HepG2 (cell line): ENCODE results near the gene PARN. TPM values are rescaled to one million over a fixed set of nuclear protein-coding genes. Genes with fewer than 3 reads are reported as not detected.
A peak's percentile ranks its signal among the peaks of the same experiment; 100 is the strongest.

Source experiments
- ADNP ChIP-seq: sonication (generic); formaldehyde crosslinking; IDR thresholded peaks from 2 replicates; pipeline ENCODE4 v1.4.0; 2020; ENCODE audit warnings: missing genetic modification reagents
- HCFC1 ChIP-seq: fragments of 150-350 bp; IDR thresholded peaks from 2 replicates; pipeline ENCODE4 v1.6.1; 2014; ENCODE audit warnings: low read depth, low read length
- IRF2 ChIP-seq: IDR thresholded peaks from 2 replicates; pipeline ENCODE4 v1.6.1; 2018; ENCODE audit warnings: missing genetic modification reagents, missing compliant biosample characterization
- JUN ChIP-seq: sonication (generic); formaldehyde crosslinking; IDR thresholded peaks from 2 replicates; pipeline ENCODE4 v1.4.0; 2020; ENCODE audit warnings: mild to moderate bottlenecking, missing genetic modification reagents
- MEIS2 ChIP-seq: sonication (generic); formaldehyde crosslinking; IDR thresholded peaks from 2 replicates; pipeline ENCODE4 v1.9.0; 2021; ENCODE audit warnings: mild to moderate bottlenecking, missing genetic modification reagents
- MYC ChIP-seq: sonication (generic); formaldehyde crosslinking; IDR thresholded peaks from 2 replicates; pipeline ENCODE4 v1.9.0; 2021; ENCODE audit warnings: missing genetic modification reagents, borderline replicate concordance
- NCOA5 ChIP-seq: sonication (generic); formaldehyde crosslinking; IDR thresholded peaks from 2 replicates; pipeline ENCODE4 v1.4.0; 2020; ENCODE audit warnings: missing genetic modification reagents
- PHB2 ChIP-seq: fragments of 450-650 bp; IDR thresholded peaks from 2 replicates; pipeline ENCODE4 v1.6.1; 2018; ENCODE audit not compliant: partially characterized antibody
- RBFOX2 ChIP-seq: fragments of 200-400 bp; formaldehyde crosslinking; IDR thresholded peaks from 2 replicates; pipeline ENCODE4 v1.6.1; 2017; ENCODE audit warnings: low read depth, mild to moderate bottlenecking, low read length
- ZNF225 ChIP-seq: sonication (generic); formaldehyde crosslinking; IDR thresholded peaks from 2 replicates; pipeline ENCODE4 v1.4.0; 2020; ENCODE audit warnings: mild to moderate bottlenecking, missing genetic modification reagents
- ZNF33A ChIP-seq: sonication (generic); formaldehyde crosslinking; IDR thresholded peaks from 2 replicates; pipeline ENCODE4 v1.5.1; 2020; ENCODE audit warnings: missing genetic modification reagents, mild to moderate bottlenecking, moderate library complexity, borderline replicate concordance
- ZNF670 ChIP-seq: sonication (generic); formaldehyde crosslinking; IDR thresholded peaks from 2 replicates; pipeline ENCODE4 v1.8.0; 2022; ENCODE audit warnings: mild to moderate bottlenecking, missing genetic modification reagents, borderline replicate concordance
- polyA plus RNA-seq, 8 experiments: library from polyadenylated mRNA; depleted of rRNA in 3 of 8; stranded (reverse) in 7 of 8; unstranded in 1 of 8; fragments of >200 nt; fragmentation: Illumina TruSeq in 4 of 8; extraction: Trizol in 4 of 8; gene quantifications; 2 replicates each; pipeline versions ENCODE4 v1.2.1 to v1.2.3, GENCODE V29; 2011 to 2016; ENCODE audit warnings: low read depth in 4 of 8, missing spikeins in 1 of 8, mixed read lengths in 1 of 8; ENCODE audit not compliant: insufficient read depth in 1 of 8
- total RNA-seq, 5 experiments: library from RNA; depleted of rRNA; stranded (reverse); fragments of >200 nt; fragmentation: Illumina TruSeq; extraction: Trizol; gene quantifications; 2 replicates each; pipeline ENCODE4 v1.2.3, GENCODE V29; 2016; ENCODE audit warnings: low read depth in 1 of 5
- TF ChIP-seq, protein P1 (sequence below): sonication (generic); formaldehyde crosslinking; IDR thresholded peaks from 2 replicates; pipeline ENCODE4 v1.5.0; 2020; ENCODE audit warnings: missing genetic modification reagents
- TF ChIP-seq, protein P2 (sequence below): sonication (generic); formaldehyde crosslinking; IDR thresholded peaks from 2 replicates; pipeline ENCODE4 v1.5.1; 2020; ENCODE audit warnings: missing genetic modification reagents, mild to moderate bottlenecking, borderline replicate concordance
- TF ChIP-seq, protein P3 (sequence below): sonication (generic); formaldehyde crosslinking; IDR thresholded peaks from 2 replicates; pipeline ENCODE4 v1.9.0; 2021; ENCODE audit warnings: mild to moderate bottlenecking, missing genetic modification reagents
- TF ChIP-seq, protein P4 (sequence below): IDR thresholded peaks from 2 replicates; pipeline ENCODE4 v1.6.1; 2016; ENCODE audit warnings: missing biosample characterization, missing genetic modification reagents, low read depth

Gene PARN
- total and polyA plus RNA-seq, 2 of the 13 experiments (the other 11 are each of a cell fraction or from before 2014, with no cell fraction given): 13.3 to 47.6 TPM

DNA sequence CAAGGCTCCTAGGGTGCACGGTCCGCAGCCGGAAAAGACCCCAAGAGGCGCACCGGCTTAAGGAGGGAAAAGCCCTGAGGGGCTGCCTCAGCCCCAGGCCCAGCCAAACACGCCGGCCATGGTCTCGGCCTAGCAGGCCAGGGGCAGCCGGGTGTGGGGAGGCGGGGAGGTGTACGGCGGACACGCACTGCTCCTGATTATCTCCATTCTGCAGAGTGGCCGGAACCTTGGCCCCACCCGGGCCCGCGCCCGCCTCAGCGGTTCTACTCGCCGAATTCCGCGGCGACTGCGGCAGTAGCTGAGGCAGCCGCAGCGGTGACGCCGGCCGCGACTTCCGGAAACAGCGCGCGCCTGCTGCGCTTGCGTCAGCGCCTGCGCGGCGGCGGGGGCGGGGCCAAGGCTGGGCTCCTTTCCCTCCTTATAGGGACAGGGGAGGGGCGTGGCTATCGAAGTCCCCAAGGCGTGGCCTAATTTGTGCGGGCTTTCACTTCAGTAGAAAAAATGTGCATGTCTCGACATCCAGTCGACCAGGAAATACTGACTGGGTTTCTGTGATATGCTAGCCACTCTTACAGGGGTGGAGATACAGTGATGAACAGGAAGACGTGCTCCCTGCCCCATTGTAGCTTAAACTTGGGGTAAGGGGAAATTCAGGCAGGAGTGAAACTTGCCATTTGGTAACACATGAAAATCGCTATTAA, at the start of gene PARN (continued):
- TF ChIP-seq ZNF225 (CRISPR knock-in tag) (peak; percentile 95), IRF2 (CRISPR knock-in tag) (peak; percentile 63; the same call in 1 of the 2 replicates), MEIS2 (CRISPR knock-in tag) (peak; percentile 96), PHB2 (no peak), ADNP (CRISPR knock-in tag) (no peak), NCOA5 (CRISPR knock-in tag) (no peak), ZNF670 (CRISPR knock-in tag) (peak; percentile 99), JUN (CRISPR knock-in tag) (peak; percentile 54; the same call in 1 of the 2 replicates), MYC (peak; percentile 89), HCFC1 (peak; percentile 43), ZNF33A (CRISPR knock-in tag) (peak; percentile 82; the same call in 1 of the 2 replicates), RBFOX2 (peak; percentile 100)
- TF ChIP-seq, protein P1, sequence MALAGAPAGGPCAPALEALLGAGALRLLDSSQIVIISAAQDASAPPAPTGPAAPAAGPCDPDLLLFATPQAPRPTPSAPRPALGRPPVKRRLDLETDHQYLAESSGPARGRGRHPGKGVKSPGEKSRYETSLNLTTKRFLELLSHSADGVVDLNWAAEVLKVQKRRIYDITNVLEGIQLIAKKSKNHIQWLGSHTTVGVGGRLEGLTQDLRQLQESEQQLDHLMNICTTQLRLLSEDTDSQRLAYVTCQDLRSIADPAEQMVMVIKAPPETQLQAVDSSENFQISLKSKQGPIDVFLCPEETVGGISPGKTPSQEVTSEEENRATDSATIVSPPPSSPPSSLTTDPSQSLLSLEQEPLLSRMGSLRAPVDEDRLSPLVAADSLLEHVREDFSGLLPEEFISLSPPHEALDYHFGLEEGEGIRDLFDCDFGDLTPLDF: peak; percentile 88
- TF ChIP-seq, protein P2, sequence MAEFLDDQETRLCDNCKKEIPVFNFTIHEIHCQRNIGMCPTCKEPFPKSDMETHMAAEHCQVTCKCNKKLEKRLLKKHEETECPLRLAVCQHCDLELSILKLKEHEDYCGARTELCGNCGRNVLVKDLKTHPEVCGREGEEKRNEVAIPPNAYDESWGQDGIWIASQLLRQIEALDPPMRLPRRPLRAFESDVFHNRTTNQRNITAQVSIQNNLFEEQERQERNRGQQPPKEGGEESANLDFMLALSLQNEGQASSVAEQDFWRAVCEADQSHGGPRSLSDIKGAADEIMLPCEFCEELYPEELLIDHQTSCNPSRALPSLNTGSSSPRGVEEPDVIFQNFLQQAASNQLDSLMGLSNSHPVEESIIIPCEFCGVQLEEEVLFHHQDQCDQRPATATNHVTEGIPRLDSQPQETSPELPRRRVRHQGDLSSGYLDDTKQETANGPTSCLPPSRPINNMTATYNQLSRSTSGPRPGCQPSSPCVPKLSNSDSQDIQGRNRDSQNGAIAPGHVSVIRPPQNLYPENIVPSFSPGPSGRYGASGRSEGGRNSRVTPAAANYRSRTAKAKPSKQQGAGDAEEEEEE: 0 out of 2 replicates have a peak, but pooled peaks have one; percentile 88
- TF ChIP-seq, protein P3, sequence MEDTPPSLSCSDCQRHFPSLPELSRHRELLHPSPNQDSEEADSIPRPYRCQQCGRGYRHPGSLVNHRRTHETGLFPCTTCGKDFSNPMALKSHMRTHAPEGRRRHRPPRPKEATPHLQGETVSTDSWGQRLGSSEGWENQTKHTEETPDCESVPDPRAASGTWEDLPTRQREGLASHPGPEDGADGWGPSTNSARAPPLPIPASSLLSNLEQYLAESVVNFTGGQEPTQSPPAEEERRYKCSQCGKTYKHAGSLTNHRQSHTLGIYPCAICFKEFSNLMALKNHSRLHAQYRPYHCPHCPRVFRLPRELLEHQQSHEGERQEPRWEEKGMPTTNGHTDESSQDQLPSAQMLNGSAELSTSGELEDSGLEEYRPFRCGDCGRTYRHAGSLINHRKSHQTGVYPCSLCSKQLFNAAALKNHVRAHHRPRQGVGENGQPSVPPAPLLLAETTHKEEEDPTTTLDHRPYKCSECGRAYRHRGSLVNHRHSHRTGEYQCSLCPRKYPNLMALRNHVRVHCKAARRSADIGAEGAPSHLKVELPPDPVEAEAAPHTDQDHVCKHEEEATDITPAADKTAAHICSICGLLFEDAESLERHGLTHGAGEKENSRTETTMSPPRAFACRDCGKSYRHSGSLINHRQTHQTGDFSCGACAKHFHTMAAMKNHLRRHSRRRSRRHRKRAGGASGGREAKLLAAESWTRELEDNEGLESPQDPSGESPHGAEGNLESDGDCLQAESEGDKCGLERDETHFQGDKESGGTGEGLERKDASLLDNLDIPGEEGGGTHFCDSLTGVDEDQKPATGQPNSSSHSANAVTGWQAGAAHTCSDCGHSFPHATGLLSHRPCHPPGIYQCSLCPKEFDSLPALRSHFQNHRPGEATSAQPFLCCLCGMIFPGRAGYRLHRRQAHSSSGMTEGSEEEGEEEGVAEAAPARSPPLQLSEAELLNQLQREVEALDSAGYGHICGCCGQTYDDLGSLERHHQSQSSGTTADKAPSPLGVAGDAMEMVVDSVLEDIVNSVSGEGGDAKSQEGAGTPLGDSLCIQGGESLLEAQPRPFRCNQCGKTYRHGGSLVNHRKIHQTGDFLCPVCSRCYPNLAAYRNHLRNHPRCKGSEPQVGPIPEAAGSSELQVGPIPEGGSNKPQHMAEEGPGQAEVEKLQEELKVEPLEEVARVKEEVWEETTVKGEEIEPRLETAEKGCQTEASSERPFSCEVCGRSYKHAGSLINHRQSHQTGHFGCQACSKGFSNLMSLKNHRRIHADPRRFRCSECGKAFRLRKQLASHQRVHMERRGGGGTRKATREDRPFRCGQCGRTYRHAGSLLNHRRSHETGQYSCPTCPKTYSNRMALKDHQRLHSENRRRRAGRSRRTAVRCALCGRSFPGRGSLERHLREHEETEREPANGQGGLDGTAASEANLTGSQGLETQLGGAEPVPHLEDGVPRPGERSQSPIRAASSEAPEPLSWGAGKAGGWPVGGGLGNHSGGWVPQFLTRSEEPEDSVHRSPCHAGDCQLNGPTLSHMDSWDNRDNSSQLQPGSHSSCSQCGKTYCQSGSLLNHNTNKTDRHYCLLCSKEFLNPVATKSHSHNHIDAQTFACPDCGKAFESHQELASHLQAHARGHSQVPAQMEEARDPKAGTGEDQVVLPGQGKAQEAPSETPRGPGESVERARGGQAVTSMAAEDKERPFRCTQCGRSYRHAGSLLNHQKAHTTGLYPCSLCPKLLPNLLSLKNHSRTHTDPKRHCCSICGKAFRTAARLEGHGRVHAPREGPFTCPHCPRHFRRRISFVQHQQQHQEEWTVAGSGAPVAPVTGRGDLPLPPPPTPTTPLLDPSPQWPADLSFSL: peak; percentile 75; the same call in 1 of the 2 replicates
- TF ChIP-seq, protein P4, sequence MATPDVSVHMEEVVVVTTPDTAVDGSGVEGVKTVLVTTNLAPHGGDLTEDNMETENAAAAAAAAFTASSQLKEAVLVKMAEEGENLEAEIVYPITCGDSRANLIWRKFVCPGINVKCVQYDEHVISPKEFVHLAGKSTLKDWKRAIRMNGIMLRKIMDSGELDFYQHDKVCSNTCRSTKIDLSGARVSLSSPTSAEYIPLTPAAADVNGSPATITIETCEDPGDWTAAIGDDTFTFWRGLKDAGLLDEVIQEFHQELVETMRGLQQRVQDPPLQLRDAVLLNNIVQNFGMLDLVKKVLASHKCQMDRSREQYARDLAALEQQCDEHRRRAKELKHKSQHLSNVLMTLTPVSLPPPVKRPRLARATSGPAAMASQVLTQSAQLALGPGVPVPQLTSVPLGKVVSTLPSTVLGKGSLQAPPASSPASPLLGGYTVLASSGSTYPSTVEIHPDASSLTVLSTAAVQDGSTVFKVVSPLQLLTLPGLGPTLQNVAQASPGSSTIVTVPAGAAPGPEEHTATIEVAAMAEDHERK (CRISPR knock-in tag): peak; percentile 80
